Spleen (tissue), 11 donors: Measurements from ENCODE around the gene POLA1. TPM values are rescaled to one million over a fixed set of nuclear protein-coding genes. Genes with fewer than 3 reads are reported as not detected.

Experiments
- DNase-seq: peaks from one replicate; pipeline ENCODE4 v3.0.0-alpha.2; 2020
- H3K27ac ChIP-seq, 8 donors: fragments of 200-600 bp; sonication (generic) in 7 of 8; 1 replicate in 4 of 8; 2 replicates in 4 of 8; pipeline versions ENCODE4 v1.5.0 to v1.8.0; 2016 to 2021; ENCODE audit warnings: inconsistent platforms in 4 of 8, mild to moderate bottlenecking in 4 of 8, moderate library complexity in 1 of 8
- H3K27me3 ChIP-seq, 7 donors: fragments of 200-600 bp; sonication (generic) in 6 of 7; replicated peaks in 1 of 7; 1 replicate in 4 of 7; 2 replicates in 3 of 7; pipeline versions ENCODE4 v1.5.0 to v1.8.0; 2016 to 2021; ENCODE audit warnings: inconsistent platforms in 3 of 7, mild to moderate bottlenecking in 1 of 7
- H3K36me3 ChIP-seq, 6 donors: fragments of 200-600 bp; sonication (generic) in 5 of 6; 1 replicate in 4 of 6; 2 replicates in 2 of 6; pipeline versions ENCODE4 v1.5.0 to v1.8.0; 2016 to 2021; ENCODE audit warnings: inconsistent platforms in 2 of 6
- H3K4me1 ChIP-seq, 6 donors: fragments of 200-600 bp; sonication (generic) in 5 of 6; 1 replicate in 3 of 6; 2 replicates in 3 of 6; pipeline versions ENCODE4 v1.5.0 to v1.8.0; 2016 to 2021; ENCODE audit warnings: inconsistent platforms in 3 of 6
- H3K4me3 ChIP-seq, 8 donors: fragments of 200-600 bp; sonication (generic) in 7 of 8; 1 replicate in 4 of 8; 2 replicates in 4 of 8; pipeline versions ENCODE4 v1.5.0 to v1.8.0; 2016 to 2021; ENCODE audit warnings: inconsistent platforms in 4 of 8, mild to moderate bottlenecking in 4 of 8, moderate library complexity in 2 of 8
- H3K9me3 ChIP-seq, 8 donors: fragments of 200-600 bp; sonication (generic) in 7 of 8; 1 replicate in 4 of 8; 2 replicates in 4 of 8; pipeline versions ENCODE4 v1.5.0 to v1.8.0; 2016 to 2021; ENCODE audit warnings: inconsistent platforms in 4 of 8
- POLR2A ChIP-seq, 3 donors: fragments of 450-650 bp; IDR thresholded peaks; one replicate each; pipeline ENCODE4 v1.5.1; 2017; ENCODE audit warnings: antibody characterized with exemption in 3 of 3, mild to moderate bottlenecking in 1 of 3
- POLR2AphosphoS5 ChIP-seq, 3 donors: sonication (generic); formaldehyde crosslinking; IDR thresholded peaks; one replicate each; pipeline ENCODE4 v1.5.1; 2017; ENCODE audit warnings: antibody characterized with exemption in 3 of 3
- WGBS, 5 donors: extraction: QIAGEN DNeasy Blood & Tissue Kit in 3 of 5; methylation state at CpG; one replicate each; pipeline versions ENCODE4 v1.1.5 to v1.1.7; 2013 to 2018; 5-methylcytosine and 5-hydroxymethylcytosine counted together
- intact Hi-C: fragments of 100-400 bp; cut with DNase I; formaldehyde crosslinking; loops from one replicate; pipeline ENCODE4 v1.15.0; 2023; ENCODE audit warnings: low total_unique reads
- polyA plus RNA-seq, 3 donors: library from polyadenylated mRNA; stranded (reverse); fragments of 200-250 nt; gene quantifications; one replicate each; pipeline ENCODE4 v1.2.1, GENCODE V29; 2013
- total RNA-seq, 7 donors: library from RNA; depleted of rRNA in 3 of 7; stranded (reverse); fragments of >200 nt in 3 of 7; fragmentation: NEBNext Ultra II Directional in 4 of 7; extraction: Animal tissue kit (Norgen Biotek cat#: 25700) in 4 of 7; gene quantifications; one replicate each; pipeline versions ENCODE4 v1.1.0 to v1.2.1, GENCODE V29; 2016 to 2021
- TF ChIP-seq, protein P1 (sequence below), 11 experiments: fragments of 200-600 bp in 7 of 11; fragments of 450-650 bp in 4 of 11; sonication (generic) in 4 of 11; IDR thresholded peaks in 8 of 11; conservative IDR thresholded peaks in 3 of 11; 1 replicate in 7 of 11; 2 replicates in 4 of 11; pipeline versions ENCODE4 v1.4.0 to v1.8.0; 2016 to 2021; ENCODE audit warnings: antibody characterized with exemption in 11 of 11, inconsistent platforms in 4 of 11, mild to moderate bottlenecking in 1 of 11
- donor health status: healthy with polysubstance abuse.
- donor health status: DM: no; HTN: no; CAD: no; lungs with moderate emphysema.
- donor health status: DM: no; HTN: no; CAD: no.
- donor health status: Bipolar disorder and iron deficiency.
- donor health status: healthy.
- donor health status: DM: no; HTN: no; CAD: no.
- donor health status: DM: yes; HTN: yes; CAD: no.

Gene POLA1
- total and polyA plus RNA-seq, 10 donors, result 2.1 to 15.4 (median 10.6) TPM

GRCh38 chrX:25002661-25003020, 308.9 kb downstream of the POLA1 start:
- DNase-seq, result no peak
- Histone ChIP-seq H3K27me3 (peaks cover 4 to 81% (median 54%) of the 10 kb centered on the region in 7 donors), H3K36me3 (no peaks in the 10 kb centered on the region), H3K4me3 (peak overlapping the region in 1 of 8 donors; percentile 46), H3K27ac (no peak overlapping the region), H3K4me1 (peaks cover 5 to 42% (median 22%) of the 10 kb centered on the region in 6 donors), H3K9me3 (no peaks in the 10 kb centered on the region)
- intact Hi-C loops, result no loop called here
- TF ChIP-seq, protein P1, sequence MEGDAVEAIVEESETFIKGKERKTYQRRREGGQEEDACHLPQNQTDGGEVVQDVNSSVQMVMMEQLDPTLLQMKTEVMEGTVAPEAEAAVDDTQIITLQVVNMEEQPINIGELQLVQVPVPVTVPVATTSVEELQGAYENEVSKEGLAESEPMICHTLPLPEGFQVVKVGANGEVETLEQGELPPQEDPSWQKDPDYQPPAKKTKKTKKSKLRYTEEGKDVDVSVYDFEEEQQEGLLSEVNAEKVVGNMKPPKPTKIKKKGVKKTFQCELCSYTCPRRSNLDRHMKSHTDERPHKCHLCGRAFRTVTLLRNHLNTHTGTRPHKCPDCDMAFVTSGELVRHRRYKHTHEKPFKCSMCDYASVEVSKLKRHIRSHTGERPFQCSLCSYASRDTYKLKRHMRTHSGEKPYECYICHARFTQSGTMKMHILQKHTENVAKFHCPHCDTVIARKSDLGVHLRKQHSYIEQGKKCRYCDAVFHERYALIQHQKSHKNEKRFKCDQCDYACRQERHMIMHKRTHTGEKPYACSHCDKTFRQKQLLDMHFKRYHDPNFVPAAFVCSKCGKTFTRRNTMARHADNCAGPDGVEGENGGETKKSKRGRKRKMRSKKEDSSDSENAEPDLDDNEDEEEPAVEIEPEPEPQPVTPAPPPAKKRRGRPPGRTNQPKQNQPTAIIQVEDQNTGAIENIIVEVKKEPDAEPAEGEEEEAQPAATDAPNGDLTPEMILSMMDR (IDR thresholded peaks at IDR 0.05 in 8 of 11, conservative IDR thresholded peaks at IDR 0.05 in 3 of 11), result no peak
- TF ChIP-seq POLR2A (IDR thresholded peaks at IDR 0.05), result no peak
- TF ChIP-seq POLR2AphosphoS5 (IDR thresholded peaks at IDR 0.05), result no peak
- WGBS, 5 donors, result 2 to 41% (median 14%) methylated on average over 12 to 33 of the region's 33 CpGs; no CpG with 5 or more reads in 1 of the 5 donors

GRCh38 chrX:25003066-25003849, 309.5 kb downstream of the POLA1 start:
- H3K36me3 ChIP-seq, result no peaks in the 10 kb centered on the region
- TF ChIP-seq, protein P1 (IDR thresholded peaks at IDR 0.05 in 8 of 11, conservative IDR thresholded peaks at IDR 0.05 in 3 of 11), result no peak
- TF ChIP-seq POLR2AphosphoS5 (IDR thresholded peaks at IDR 0.05), result no peak
- TF ChIP-seq POLR2A (IDR thresholded peaks at IDR 0.05), result no peak
- H3K4me1 ChIP-seq, result peaks cover 5 to 42% (median 22%) of the 10 kb centered on the region in 6 donors
- 7 to 25% (median 11%) methylated on average over 29 to 40 of the region's 40 CpGs for WGBS, 5 donors
- peak overlapping the region in 1 of 8 donors; percentile 46 for H3K4me3 ChIP-seq
- no peak for DNase-seq
- intact Hi-C loops, result no loop called here
- H3K9me3 ChIP-seq, result no peaks in the 10 kb centered on the region
- no peak overlapping the region for H3K27ac ChIP-seq
- H3K27me3 ChIP-seq, result peaks cover 4 to 87% (median 60%) of the 10 kb centered on the region in 7 donors

- Histone ChIP-seq H3K4me3 (peak overlapping the region in 1 of 8 donors; percentile 38), H3K4me1 (peaks cover 5 to 42% (median 22%) of the 10 kb centered on the region in 6 donors), H3K27me3 (peaks cover 4 to 95% (median 66%) of the 10 kb centered on the region in 7 donors), H3K9me3 (no peaks in the 10 kb centered on the region), H3K27ac (no peak overlapping the region), H3K36me3 (no peaks in the 10 kb centered on the region)
- intact Hi-C loops, result no loop called here
- no peak for DNase-seq
- TF ChIP-seq POLR2AphosphoS5 (IDR thresholded peaks at IDR 0.05) (no peak), POLR2A (IDR thresholded peaks at IDR 0.05) (no peak)
- TF ChIP-seq, protein P1 (IDR thresholded peaks at IDR 0.05 in 8 of 11, conservative IDR thresholded peaks at IDR 0.05 in 3 of 11), result no peak
- WGBS, 5 donors, result 8 to 30% (median 13%) methylated on average over 10 of the region's 10 CpGs
Measured at GRCh38 chrX:25004040-25004439, 310.3 kb downstream of the POLA1 start.

GRCh38 chrX:25004485-25005032, 310.8 kb downstream of the POLA1 start:
- Histone ChIP-seq H3K4me3 (peak overlapping the region in 2 of 8 donors; percentile 4 to 38), H3K27me3 (peaks cover 4 to 96% (median 70%) of the 10 kb centered on the region in 7 donors), H3K9me3 (no peaks in the 10 kb centered on the region), H3K27ac (no peak overlapping the region), H3K4me1 (peaks cover 5 to 42% (median 22%) of the 10 kb centered on the region in 6 donors), H3K36me3 (no peaks in the 10 kb centered on the region)
- intact Hi-C loops, result no loop called here
- WGBS, 5 donors, result 1 to 40% (median 19%) methylated on average over 34 to 59 of the region's 59 CpGs; no CpG with 5 or more reads in 1 of the 5 donors
- DNase-seq, result no peak
- no peak for TF ChIP-seq POLR2A (IDR thresholded peaks at IDR 0.05)
- TF ChIP-seq, protein P1 (IDR thresholded peaks at IDR 0.05 in 8 of 11, conservative IDR thresholded peaks at IDR 0.05 in 3 of 11), result no peak
- TF ChIP-seq POLR2AphosphoS5 (IDR thresholded peaks at IDR 0.05), result no peak
